CD4-positive, alpha-beta T cell treated with Interleukin-17A for 1 hour (primary cell): ENCODE results near the gene DDX3X.
"Not testable (repeated sequence)": the region's sequence is repeated elsewhere in the genome, so short reads cannot be mapped to it uniquely, and the experiment has no call there.

ENCODE experiments used
- DNase-seq: peaks from one replicate; pipeline ENCODE4 v3.0.0-alpha.2; 2020

The DDX3X gene

DNA sequence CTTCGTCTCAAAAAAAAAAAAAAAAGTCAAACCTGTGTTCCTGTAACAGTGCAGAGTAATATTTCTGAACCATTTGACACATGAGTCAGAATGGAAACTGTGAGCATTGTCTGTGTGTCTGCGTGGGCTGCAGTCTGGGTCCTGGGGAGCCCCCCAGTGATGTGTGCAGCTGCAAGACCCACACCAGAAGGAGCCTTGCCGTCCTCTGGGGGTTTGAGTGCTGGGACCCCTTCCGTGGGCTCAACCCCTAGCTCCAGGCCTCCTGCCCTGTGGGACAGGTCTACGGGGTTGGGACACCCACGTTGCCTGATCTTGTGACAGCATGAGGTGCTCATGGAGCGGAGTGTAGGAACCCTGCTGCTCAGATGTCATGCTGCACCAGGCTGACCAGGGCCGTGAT lies 43.7 kb downstream of the DDX3X start:
- DNase-seq: no peak

DNA sequence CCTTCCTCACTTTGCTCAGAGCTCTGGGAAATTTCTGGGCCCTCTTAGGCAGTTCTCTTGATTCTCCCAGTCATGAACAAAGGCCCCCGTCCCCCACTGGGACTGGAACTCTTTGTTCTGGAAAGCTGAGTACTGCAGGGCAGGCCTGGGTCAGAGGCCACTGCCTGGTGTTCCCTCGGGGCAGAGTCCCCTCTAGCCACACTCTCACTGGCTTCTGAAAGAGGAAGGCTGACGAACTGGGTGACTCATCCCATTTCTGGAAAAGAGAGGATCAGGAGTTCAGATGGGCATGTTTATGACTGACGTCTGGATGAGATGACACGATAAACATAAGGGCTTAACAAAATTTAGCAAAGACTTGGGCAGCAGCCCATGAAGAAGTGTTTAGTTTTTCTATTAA lies 47.7 kb downstream of the DDX3X start:
- DNase-seq: no peak

DNA sequence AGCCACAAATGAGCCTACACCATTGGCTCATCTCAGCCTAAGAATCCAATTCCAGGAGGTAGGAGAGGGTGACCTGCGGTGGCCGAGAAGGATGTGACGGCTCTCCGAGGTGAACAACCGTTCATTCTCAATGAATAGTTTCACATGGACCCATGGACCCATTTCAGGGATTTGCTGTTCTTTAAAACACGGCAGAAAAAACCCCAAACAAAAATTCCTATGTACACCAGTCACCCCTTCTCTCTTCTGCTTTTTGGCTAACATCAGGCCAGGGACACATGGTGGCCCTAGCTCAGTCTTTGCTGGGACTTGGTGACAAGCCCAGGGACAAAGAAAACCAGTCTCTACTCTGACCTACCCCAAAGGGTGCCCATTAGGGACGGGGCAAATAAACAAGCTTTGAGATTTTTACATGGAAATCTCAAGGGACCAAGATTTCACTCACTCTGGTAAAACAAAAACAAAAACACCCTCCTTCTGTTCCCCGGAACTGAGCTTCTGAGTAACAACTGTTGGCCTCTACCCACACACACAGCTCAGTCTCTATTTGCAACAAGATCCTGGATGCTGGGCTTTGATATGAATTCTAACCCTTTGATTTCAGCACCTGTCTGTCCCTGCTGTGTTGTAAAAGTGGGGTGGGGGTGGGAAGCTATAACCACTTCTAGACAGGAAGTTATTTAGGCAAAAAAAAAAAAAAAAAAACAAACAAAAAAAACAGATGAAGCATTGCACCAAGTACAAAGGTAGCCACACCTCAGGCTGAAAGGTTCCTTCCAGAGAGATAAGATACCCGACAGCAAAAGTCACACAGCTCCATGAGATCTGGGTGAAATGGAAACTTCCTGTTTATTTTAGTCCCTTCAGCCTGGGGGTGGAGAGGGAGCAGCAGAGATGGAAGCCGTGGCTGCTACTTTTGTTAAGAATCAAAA lies 49.0 kb downstream of the DDX3X start:
- DNase-seq: peak; percentile 71

DNA sequence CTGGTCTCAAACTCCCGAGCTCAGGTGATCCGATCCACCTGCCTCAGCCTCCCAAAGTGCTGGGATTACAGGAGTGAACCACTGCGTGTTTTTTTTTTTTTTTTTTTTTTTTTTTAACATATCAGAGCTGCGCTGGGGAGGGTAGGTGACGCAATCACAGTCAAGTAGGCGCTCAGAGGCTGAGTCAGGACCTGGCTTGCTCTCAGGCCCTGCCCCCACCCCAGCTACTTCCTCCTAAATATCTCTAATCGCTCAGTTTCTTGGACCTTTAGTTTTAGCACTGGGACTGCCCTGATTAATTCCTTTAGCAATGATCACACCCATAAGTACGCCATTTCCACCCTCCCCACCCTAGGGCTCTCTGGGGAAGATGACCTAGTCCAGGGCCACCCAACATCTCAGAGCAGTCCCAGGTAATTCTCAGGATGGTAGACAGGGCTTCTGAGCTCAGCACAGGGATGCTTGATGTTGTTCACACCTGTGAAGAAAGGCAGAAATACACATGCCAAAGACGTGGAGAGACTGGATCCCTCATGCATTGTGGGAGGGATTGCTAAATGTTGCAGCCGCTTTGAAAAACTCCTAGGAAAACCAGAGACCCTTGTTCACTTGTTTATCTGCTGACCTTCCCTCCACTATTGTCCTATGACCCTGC lies 50.2 kb downstream of the DDX3X start:
- peak; percentile 69 for DNase-seq

DNA sequence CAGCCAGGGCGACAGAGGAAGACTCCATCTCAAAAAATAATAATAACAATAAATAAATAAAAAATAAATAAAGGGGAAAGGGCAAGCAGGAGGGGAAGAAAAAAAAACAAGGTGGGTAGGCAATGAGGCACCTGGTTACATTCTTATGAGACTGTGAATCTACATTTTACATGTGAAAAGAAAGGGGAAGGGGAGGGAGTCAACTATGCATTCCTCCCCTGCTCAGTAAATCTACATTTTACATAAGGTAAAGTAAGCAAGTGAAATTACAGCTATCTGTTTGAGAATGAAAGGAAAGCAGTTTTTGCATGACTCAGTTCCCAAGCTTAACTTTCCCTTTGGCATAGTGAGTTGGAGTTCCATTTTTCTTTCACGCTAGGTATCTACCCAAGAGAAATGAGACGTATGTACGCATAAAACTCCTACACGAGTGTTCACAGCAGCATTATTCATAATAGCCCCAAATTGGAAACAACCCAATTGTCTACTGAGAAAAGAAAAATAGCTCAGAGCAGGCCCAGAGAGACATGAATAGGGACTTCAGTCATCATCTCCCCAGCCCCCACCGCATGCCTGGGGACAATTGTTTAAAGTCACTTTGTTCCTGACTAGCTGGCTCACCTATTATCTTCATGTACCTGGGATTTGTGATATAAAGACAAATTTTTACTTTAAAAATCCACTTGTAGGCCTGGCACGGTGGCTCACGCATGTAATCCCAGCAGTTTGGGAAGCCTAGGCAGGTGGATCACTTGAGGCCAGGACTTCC lies 52.4 kb downstream of the DDX3X start:
- no peak for DNase-seq

DNA sequence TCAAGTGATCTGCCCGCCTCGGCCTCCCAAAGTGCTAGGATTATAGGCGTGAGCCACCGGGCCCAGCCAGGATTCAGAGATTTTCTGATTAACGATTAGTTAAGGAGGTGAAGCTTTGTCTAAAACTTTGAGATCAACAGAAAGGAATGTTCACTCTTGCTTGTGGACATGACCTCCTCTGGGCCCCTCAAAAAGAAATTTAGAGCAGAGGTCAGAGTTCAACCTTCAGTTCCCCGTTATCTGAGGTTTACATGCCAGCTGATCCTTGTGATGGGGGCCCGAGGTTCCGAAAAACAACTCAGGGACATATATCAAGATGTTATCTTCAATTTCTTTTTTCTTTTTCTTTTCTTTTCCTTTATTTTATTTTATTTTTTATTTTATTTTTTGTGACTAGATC lies 54.6 kb downstream of the DDX3X start:
- DNase-seq: no peak

DNA sequence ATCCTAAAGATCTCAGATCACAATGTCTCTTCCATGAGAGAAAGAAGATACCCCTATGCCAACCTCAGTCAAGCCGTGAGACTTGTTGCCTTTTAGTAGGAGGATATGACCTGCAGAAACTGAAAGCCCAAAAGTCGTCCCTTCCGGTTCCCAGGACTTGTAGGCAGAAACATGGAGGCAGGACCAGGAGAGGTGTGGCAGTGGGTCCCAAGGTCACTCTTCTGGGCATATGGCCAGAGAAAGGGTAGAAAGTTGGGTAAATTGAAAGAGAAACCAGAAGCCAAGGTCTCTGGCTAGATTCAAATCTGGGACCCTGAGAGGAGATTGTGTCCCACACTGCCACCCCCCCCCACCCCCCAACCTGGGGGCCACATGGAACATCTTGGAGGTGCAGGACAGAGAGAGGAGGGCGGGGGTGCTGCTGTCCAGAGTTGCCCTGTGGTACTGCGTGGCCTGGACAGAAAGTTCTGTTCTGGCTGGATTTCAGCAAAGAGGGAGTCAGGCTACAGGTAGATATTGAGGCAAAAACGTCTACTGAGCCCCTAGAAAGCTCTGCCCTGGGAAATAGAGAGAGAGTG lies 55.4 kb downstream of the DDX3X start:
- DNase-seq: no peak

DNA sequence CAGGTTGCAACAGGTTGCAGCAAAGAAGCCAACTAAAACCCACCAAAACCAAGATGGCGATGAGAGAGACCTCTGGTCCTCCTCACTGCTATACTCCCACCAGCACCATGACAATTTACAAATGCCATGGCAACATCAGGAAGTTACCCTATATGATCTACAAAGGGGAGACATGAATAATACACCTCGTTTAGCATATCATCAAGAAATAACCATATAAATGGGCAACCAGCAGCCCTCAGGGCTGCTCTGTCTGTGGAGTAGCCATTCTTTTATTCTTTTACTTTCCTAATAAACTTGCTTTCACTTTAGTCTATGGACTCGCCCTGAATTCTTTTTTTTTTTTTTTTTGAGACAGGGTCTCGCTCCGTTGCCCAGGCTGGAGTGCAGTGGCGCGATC lies 56.6 kb downstream of the DDX3X start:
- not testable (repeated sequence) for DNase-seq

DNA sequence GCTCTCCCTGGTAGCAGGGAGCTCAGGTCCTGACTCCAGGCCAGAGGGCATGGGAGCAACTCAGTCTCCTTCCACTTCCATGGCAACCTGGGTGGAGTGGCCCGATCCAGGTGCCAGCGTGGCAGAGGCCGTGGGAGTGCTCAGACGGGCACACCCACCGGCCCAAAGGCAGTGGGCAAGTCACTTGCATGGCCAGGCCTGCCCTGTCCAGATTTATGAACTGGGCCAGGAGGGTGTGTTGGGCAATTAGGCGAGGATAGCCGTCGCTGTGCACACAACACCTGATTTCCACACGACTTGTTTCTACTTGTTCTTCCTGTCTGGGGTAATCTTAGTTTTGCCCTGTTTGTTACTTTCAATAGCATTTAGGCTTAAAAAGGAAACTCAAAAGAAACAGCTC lies 57.6 kb downstream of the DDX3X start:
- no peak for DNase-seq

DNA sequence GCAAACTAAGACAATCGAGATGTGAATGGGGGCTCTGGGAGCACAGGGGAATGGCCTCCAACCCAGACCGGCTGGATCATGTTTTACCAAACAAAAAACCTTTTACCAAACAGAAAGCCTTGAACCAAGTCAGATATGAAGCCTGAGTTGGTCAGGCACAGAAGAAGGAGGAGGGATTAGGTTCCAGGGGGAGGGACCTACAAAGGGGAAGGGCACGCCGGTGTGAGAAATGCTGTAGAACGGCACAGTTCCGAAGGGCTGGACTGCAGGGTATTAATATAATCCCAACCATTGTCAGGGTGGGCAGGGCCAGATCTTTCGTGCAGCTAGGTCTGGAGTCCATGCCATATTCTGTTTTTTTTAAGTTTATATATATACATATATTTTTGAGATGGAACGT lies 60.3 kb downstream of the DDX3X start:
- DNase-seq: no peak

DNA sequence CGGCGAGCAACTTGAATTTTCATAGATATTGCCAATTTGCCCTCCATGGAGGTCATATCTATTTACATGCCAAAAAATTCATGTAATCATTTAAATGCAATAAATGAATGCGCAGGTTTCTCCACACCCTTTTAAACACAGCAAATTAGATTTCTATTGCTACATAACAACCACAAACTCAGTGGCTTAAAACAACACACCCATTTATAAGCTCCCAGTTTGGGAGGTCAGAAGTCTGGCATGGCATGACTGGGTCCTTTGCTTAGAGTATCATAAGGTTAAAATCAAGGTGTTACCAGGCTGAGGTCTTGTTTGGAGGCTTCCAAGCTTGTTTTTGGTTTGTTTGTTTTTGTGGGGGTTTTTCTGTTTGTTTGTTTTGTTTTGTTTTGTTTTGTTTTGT lies 63.3 kb downstream of the DDX3X start:
- DNase-seq: no peak

DNA sequence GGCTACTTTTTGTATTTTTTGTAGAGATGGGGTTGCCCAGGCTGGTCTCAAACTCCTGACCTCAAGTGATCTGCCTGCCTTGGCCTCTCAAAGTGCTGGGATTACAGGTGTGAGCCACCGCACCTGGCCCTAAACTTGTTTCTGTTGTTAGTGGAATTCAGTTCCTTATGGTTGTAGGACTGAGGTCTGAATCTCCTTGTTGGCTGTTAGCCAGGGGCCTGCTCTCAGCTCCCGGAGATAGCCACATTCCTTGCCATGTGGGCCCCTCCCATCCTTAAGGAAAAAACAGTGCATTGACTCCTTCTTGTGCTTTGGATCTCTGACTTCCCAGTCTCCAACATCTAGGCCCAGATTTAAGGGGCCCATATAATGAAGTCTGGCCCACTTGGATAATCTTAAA lies 63.8 kb downstream of the DDX3X start:
- no peak for DNase-seq

DNA sequence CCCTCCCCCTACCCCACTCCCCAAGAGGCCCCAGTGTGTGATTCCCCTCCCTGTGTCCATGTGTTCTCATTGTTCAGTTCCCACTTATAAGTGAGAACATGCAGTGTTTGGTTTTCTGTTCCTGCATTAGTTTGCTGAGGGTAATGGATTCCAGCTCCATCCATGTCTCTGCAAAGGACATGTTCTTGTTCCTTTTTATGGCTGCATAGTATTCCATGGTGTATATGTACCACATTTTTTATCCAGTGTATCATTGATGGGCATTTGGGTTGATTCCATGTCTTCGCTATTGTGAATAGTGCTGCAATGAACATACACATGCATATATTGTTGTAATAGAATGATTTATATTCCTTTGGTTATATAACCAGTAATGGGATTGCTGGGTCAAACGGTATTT lies 68.6 kb downstream of the DDX3X start:
- DNase-seq: not testable (repeated sequence)

DNA sequence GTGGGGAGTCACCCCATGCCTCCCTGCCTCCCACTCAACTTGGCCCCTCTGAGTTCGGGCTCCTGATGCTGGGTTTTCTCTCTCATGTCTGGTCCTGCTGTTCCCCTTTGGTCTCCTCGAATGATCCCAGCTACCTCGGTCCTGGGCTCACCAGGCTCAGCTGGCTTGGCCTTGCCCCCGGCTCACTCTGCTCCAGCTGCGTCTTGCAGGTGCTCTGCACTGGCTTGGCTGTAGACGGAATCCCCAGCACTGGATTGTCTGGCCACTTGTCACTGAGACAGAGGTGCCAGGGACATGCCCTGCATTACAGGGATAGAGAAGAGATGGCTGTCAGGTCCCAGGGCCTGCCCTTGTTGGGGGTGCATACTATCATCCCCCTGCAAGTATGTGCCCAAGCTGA lies 71.6 kb downstream of the DDX3X start:
- no peak for DNase-seq

DNA sequence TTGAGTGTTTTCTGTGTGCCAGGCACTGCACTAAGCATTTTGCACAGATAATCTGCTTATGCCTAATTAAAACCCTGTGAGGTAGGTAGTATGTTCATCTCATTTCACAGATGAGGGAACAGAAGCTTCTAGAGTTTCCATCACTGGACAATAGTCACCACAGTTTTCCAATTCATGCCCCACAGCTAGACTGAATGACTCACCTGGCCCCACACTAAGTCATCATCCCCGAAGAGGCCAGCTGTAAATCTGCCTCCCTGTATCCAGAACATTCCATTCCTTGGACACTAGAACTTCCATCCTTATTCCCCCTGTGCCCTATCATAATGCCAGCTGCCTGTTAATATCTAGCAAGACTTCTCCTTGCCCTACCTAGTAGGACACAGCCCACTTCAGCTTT lies 72.2 kb downstream of the DDX3X start:
- DNase-seq: no peak

DNA sequence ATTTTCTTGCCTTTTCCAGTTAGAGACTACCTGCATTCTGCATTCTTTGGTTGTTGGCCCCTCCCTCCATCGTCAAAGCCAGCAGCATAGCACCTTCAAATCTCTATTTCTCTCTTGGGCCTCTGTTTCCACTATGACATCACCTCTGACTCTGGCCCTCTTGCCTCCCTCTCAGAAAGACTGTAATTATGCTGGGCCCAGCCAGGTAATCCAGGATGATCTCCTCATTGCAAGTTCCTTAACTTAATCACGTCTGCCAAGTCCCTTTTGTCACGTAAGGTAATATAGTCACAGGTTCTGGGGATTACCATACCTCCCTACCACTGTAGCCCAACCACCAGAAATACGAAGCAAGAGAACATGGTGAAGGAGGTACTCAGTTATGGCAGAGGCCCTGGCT lies 73.9 kb downstream of the DDX3X start:
- DNase-seq: no peak

DNA sequence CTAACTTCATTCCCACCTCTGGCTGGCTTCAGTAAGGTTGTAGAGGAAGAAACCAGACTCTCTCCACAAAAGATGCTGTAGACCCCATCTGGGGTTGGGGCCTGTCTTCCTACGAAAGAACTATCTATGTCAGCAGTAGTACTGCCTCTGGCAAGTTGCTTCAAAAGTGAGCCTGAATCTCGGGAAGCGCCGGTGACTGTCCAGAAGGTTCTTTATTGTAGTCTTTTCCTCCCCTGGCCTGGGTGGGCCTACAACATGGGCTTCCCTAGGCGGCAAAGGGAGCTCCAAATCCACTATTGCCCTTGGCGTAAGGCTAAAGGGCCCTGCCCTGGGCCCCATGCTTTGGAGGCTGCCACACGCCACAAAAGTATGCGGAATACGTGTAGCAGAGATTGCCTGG lies 74.6 kb downstream of the DDX3X start:
- no peak for DNase-seq

DNA sequence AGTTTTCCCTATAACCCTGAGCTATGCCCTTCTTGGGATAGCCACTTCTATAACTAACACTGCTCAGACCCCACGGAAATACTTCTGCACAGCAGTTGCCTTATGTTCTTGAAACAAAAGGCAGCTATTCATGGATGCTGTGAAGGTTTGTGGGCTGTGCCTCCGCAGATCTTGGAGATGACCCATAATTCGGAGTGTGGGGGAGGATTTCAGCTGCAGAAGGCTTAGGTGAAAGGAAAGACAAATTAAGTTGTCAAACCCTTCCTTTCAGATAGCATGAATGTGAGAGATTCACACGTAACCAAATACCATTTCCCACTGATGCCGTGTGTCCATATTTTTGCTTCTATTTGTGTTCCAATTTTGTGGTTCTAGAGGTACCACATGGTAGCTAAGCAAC lies 75.0 kb downstream of the DDX3X start:
- no peak for DNase-seq

DNA sequence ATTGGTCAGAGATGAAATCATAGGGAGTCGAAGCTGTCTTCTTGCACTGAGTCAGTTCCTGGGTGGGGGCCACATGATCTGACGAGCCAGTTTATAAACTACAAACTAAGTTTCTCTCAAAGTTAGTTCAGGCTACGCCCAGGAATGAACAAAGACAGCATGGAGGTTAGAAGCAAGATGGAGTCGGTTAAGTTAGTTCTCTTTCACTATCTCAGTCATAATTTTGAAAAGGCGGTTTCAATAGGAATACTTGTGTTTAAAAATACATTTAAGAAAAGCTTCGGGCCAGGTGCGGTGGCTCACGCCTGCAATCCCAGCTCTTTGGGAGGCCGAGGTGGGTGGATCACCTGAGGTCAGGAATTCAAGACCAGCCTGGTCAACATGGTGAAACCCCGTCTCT lies 77.3 kb downstream of the DDX3X start:
- DNase-seq: not testable (repeated sequence)

DNA sequence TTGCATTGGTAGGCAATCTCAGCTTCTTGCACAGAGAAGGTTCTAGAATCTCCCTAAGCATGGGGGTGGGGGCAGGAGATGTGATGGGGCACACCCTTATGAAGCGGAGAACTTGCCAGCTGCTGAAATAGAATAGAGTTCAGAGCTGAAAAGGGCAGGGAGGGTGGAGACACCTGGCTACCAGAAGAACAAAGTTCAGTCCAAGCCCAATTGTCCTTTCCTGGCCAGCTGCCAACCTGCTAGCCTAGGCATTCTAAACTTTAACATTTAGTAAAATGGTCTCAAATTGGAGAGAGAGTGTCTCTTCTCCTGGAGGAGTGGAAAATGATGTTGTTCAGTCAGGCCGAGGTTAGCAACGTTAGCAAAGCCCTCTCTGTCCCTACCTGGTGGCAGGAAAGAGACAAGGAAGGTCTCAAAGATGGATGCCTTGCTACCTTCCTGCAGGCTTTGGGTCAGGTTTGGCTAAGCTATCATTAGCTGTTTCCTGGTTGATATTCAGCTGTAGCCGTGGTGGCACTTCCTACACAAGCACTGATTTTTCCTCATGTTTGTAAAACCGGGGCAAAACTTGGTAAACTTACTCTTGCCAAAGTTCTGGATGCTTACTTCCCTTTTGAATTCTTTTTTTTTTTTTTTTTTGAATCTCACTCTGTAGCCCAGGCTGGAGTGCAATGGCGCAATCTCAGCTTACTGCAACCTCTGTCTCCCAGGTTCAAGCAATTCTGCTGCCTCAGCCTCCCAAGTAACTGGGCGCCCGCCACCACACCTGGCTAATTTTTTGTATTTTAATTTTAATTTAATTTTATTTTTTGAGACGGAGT lies 78.5 kb downstream of the DDX3X start:
- no peak for DNase-seq
